NCI-H1105 (cell line): ENCODE results near the gene CHKA.

ENCODE experiments used
- DNase-seq: peaks from one replicate; lab custom pipeline; 2025; lab: John Stamatoyannopoulos, UW

CHKA gene

DNA sequence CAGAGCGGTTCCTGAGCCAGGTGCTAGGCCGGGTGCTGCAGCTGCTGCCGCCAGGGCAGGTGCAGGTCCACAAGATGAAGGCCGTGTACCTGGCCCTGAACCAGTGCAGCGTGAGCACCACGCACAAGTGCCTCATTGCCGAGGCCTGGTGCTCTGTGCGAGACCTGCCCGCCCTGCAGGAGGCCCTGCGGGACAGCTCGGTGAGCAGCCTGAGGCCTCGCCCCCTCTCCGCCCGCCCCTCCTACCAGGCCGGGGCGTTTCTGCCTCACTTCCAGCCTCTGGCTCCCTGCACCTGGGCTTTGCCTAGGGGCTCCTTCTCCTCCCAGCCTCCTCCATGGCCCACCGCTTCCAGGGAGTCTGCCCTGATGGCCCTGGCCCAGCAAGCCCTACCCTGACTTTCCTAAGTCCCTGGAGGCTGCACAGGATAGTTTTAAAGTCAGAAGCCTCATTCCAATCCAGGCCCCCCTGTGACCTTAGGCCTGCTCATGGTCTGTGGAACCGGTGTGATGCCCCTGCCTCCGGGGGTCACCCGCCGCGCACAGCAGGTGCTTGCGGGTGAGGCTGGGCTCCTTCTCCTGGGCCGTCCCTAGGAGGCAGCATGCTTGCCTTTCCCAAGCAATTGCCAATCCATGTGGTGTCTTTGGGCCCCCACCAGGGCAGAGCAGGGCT, 76.9 kb downstream of the CHKA start:
- DNase-seq = no peak

DNA sequence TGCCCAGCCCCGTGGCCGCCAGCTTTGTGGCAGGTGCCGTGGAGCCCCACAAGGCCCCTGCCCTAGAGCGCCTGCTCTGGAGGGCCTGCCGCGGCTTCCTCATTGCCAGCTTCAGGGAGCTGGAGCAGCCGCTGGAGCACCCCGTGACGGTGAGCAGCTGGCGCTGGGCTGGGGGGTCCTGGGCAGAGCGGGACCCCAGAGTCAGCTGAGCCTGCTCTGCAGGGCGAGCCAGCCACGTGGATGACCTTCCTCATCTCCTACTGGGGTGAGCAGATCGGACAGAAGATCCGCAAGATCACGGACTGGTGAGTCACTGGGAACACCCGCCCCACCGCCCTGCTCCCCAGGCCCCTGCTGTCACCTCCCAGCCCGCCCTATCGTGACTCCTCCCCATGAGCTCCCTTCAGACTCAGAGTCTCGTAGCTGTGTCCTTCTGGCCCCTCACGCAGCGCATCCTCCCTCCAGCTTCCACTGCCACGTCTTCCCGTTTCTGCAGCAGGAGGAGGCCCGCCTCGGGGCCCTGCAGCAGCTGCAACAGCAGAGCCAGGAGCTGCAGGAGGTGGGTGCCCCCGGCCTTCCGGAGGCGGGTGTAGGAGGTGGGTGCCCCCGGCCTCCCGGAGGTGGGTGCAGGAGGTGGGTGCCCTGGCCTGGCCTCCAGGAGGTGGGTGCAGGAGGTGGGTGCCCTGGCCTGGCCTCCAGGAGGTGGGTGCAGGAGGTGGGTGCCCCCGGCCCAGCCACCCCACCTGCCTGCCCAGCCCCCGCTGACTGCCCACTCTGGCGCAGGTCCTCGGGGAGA, 77.6 kb downstream of the CHKA start:
- no peak for DNase-seq

DNA sequence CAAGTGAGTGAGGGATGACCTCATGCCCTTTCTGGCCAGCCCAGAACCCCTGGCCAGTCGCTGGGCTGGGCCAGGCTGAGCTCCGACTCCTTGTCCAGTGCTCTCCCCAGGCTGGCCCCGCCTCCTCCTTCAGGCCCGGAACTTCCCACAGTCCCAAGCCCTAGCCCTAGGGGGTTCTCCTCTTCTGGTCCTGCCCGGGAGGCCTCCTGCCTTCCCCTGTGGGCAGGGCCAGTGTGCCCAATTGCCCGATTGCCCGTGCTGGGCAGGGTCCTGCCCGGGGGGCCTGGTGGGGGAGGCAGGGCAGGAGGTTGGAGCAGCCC, 78.2 kb downstream of the CHKA start:
- DNase-seq = no peak

DNA sequence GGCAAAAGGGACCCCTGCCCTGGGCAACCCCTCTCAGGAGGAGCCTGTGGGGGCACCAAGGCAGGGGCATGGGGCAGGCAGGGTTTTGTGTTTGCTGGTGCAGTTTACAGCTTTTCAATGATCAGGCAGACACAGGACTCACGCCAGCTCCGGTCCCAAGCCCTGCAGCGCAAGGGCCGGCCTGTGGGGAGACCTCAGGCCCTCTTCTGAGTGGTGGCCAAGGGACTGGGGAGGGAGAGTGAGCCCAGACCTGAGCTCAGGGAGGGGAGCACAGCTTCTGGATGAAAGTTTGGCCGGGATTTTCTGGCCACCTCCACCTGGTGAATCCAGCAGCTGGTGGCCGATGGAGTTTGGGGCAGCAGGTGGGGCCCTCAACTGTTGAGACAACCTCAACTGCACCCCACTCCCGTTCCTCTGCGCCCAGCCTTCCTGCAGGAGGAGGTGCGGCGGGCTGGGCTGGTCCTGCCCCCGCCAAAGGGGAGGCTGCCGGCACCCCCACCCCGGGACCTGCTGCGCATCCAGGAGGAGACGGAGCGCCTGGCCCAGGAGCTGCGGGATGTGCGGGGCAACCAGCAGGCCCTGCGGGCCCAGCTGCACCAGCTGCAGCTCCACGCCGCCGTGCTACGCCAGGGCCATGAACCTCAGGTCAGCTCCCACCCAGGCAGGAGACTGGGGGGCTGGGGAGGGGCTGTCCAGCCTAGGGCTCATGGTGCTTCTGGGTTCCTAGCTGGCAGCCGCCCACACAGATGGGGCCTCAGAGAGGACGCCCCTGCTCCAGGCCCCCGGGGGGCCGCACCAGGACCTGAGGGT, 78.8 kb downstream of the CHKA start:
- no peak for DNase-seq

DNA sequence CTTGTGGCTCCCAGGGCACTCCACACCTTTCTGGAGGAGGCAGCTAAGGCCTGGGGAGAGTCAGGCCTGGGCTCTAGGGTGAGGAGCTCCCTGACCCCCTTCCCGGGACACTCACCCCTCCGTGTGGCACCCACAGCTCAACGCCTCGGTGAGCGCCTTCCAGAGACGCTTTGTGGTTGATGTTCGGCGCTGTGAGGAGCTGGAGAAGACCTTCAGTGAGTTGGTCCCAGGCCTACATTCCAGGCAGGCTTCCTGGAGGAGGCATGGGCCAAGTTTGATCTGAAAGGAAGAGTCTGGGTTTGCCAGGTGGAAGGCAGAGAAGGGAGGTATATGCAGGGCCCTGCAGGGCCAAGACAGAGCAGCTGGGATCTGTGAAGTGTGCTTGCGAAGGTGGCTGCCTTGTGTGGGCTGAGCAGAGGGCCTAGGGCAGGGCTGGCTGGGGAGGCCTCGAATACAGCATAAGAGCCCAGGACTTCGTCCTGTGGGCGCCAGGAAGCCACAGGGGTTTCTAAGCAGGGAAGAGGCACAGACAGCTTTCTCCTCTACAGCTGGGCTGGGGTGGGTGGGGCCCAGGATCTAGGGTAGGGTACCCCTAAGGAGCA, 79.5 kb downstream of the CHKA start:
- no peak for DNase-seq

DNA sequence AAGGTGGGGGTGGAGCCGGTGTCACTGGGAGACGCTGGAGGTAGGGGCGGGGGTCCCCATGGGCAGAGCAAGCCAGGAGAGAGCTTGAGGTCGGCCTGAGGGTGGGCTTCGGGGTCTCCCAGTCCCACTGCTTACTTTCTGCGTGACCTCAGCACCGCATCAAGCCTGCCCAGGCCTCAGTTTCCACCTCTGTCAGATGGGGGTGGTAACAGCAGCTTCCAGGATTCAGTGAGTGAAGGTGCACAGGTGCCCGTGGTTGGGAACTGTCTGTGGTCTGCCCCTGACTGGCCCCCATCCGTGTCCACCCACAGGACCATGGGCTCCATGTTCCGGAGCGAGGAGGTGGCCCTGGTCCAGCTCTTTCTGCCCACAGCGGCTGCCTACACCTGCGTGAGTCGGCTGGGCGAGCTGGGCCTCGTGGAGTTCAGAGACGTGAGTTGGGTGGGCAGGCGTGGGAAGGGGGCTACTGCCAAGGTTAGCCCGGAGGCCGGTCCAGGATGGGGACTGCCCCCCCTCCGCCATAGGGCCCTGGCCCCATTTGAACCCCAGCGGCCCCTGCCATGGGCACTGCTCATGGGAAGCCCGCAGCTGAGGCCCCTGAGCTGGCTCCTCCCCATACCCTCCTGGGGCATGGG, 80.1 kb downstream of the CHKA start:
- no peak for DNase-seq

DNA sequence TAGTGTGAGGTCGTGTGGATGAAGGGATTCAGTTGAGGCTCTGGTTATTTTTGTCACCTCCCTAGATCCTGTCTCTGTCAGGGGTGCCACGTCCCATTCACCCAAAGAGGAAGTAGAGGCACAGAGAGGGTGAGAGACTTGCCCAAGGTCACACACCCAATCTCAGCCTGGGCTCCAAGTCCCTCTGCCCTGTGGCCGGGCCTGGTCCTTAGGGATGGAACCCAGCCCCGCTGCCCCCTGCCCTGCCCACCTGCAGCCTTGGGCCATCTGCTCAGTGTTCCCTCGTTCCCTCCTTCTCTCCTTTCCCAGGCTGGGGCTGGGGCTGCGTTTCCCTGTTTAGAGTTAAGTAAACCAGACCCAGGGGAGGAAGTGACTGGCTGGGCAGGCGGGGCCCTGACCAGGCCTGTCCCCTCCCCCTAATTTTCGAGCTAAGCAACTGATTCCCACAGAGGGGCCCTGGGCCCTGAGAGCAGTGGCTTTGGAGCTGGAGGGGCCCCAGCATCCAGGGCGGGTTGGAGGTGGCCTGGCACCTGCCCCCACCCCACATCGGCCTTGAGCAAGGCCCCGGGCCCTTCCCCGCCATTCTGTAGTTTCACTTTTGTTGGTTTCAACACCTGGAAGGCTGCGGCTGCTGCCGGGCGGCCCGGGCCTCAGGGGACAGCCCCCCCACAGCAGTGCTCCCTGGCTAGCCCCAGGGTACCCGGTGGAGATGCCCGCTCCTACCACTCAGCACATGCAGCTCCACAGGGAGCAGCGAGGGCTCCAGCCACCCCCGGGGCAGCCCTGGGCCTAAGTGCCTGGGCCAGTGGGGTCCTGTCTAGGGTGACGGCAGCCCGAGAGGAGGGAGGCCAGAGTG, 80.9 kb downstream of the CHKA start:
- DNase-seq = no peak

DNA sequence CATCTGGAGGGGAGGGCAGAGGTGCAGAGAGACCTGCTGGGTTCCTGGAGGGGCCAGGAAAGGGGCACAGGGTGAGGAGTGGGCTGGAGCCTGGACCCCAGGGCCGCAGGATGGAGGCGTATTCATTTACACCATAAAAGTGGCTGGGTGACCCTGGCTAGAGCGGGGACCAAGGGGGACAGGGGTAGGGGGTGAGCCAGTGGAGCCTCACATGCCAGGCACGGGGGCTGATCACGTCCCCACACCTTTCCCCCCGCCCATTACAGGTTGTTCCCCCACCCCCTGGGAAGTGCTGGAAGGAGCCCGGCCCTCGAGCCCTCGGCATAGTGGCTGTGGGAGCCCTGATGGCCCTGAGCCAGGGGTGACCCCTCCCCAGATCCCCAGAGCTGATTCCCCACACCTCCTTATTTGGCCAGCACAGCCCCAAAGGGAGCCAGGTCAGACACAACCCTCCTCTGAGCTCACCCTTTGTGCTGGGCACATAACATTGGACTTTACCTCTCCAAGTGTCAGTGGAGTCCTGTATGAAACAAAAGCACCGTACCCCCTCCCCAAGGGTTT, 81.6 kb downstream of the CHKA start:
- DNase-seq = no peak

DNA sequence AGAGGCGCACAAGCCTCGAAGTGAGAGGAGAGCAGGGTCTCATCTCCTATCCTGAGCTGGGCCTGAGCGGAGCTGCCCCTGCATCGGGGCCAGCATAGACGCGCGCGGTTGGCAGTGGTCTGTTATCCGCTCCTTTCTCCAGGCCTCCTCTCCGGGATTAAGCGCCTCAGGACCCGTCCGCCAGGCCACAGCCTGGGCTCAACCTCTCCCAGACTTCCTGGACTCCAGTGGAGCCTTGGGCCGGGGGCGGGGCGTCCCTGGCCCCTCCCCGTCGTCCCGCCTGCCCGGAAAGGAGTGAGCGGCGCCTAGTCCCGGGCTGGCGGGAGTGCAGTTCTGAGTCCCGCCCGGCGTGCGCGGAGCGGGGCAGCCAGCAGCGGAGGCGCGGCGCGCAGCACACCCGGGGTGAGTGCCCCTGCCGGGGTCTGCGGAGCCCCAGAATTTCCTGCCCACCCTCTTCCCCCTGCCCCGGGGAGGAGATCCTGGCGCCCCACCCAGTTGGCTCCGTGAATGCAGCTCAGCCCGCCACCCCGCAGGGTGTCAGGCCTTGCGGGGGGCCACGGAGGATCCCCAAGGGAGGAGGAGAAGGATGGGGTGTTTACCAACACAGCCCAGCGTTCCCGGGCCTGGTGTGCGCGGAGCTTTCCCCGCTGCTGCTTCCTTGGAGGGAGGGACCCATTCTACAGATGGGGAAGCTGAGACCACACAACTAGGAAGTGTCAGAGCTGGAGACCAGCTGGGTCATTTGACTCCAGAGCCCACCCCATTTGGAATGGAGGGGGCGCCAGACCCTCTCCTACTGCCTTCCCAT, 82.3 kb downstream of the CHKA start, which contains the start of gene TCIRG1:
Gene TCIRG1, plus strand, starts transcription at position 308 of the 808 bp plus-strand sequence. CDS start 2,247 bp downstream, outside the sequence.
- DNase-seq = no peak

DNA sequence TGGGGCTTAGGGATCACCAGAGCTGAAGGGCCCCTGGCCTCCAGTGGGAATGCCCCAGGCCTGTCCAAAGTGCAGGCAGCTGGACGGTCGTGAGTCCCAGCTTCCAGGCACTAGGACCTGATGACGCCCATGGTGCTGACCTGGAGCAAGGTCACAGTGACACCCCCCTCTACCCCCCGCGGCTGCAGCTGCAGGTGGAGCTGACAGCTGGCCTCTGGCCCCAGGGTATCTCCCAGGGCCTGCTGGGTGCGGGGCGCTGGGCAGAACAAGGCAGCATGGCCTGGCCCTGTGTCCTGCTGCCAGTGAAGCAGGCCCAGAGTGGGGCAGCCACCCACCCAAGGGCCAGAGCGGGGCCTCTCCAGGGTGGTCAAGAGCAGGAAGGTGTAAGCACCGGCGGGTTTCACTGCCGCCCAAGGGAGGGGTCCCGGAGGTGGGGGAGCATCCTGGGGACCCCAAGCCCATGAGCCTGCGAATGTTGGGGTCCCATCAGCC, 82.9 kb downstream of the CHKA start:
- no peak for DNase-seq

DNA sequence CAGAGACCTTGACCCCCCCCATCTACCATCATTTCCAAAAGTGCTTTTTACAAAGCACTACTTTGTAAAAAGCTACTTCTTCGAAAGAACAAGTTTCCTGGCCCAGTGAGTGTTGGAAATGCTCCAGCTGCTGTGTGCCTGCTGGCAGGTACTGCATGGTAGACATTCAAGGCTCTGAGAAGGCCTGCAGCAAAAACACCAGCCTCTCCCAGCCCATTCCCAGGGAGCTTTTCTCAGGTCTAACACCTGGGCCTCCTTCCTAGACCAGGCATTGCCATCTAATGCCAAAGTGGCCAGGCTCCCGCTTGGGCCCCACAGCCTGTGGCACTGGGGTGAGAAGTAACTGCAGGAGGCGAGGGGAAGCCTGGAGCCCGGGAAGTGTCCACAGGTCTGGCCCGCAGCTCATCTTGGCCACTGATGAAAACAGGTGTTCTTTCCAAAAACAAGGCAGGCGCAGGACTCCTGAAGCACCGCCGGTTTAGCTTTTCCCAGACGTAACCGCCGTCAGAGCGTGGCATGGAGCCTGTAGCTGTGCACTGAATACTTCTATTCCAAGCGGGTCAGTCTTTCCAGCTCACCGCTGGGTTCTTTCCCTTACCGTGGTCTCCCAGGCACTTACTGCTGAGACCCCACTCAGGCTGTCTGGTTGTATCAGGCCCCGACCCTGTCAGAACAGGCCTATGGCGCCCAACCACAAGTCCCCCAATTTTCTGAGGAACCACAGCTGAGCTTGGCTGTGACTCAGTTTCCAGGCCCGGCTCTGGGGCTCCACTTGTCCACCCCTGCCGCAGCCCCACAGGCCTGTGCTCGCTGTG, 83.6 kb downstream of the CHKA start:
- DNase-seq = no peak

DNA sequence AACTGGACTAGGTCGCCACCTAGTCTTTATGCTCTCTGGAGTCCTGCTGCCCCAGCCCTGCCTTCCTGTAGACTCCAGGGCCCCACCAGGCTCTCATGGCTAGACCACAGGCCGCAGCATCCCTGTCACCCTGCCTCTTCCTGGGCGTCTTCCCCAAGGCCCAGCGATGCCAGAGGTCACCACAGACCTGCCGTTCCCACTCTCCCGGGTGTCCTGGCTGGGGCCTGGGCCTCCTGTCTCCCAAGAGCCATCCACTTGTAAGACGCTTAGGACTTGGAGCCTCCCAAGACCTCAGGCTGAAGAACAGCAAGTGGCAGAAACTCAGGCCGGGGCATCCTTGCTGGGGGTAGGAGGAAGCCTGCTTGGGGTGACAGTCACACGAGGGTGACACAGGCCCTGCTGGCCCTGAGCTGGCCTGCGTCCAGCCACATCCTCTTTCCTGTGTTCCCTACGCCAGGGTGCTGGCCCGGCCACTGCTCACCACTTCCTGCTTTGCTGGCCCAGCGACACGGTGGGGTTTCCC, 84.4 kb downstream of the CHKA start:
- no peak for DNase-seq

DNA sequence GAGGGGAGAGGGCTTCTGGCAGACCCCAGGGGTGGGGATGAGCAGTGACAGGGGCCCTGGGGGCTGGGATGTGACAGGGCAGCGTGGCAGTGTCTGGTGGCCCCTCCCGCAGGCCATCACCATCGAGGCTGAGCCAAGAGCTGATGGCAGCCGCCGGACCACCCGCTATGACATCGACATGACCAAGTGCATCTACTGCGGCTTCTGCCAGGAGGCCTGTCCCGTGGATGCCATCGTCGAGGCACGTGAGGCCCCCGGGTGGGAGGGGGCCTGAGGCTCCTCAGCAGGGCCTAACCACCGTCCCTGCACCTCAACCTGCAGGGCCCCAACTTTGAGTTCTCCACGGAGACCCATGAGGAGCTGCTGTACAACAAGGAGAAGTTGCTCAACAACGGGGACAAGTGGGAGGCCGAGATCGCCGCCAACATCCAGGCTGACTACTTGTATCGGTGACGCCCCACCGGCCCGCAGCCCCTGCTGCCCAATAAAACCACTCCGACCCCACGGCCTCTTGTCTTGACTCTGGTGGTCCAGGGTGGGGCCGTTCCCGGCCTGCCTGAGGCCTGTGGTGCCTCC, 85.0 kb downstream of the CHKA start:
- DNase-seq = no peak

DNA sequence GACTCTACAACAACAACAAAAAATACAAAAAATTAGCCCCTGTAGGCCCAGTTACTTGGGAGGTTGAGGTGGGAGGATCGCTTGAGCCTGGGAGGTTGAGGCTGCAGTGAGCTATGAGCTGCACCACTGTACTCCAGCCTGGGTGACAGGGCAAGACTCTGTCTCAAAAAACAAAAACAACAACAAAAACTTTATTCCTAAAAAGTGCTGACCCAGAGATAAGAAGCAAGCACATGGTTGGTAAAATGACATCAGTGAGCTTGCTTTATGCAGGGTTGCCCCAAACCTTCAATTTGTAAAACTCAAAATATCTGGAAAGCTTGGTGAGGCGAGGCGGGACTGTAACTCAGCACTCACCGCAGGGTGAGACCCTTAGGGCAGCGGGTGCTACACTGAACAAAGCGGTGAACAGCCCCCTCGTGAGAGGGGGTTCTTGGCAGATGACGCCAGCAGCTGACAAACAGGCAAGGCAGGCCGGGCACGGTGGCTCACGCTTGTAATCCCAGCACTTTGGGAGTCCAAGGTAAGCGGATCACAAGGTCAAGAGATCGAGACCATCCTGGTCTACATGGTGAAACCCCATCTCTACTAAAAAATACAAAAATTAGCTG, 85.8 kb downstream of the CHKA start:
- no peak for DNase-seq

DNA sequence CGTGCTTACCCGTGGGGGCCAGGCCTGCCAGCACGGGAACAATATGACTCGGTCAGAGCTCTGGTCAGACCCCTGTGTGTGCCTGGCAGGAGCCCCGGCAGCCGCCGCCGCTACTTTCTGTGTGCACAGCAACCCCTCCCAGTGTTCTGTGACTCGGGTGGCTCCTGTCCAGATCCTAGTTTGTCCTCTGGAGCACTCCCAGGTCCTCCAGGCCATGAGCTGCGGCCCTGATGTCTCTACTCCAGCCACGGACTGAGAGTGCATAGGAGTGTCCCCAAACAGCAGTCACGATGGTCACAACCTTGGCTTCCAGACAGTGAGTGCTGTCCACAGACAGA, 87.5 kb downstream of the CHKA start:
- no peak for DNase-seq

DNA sequence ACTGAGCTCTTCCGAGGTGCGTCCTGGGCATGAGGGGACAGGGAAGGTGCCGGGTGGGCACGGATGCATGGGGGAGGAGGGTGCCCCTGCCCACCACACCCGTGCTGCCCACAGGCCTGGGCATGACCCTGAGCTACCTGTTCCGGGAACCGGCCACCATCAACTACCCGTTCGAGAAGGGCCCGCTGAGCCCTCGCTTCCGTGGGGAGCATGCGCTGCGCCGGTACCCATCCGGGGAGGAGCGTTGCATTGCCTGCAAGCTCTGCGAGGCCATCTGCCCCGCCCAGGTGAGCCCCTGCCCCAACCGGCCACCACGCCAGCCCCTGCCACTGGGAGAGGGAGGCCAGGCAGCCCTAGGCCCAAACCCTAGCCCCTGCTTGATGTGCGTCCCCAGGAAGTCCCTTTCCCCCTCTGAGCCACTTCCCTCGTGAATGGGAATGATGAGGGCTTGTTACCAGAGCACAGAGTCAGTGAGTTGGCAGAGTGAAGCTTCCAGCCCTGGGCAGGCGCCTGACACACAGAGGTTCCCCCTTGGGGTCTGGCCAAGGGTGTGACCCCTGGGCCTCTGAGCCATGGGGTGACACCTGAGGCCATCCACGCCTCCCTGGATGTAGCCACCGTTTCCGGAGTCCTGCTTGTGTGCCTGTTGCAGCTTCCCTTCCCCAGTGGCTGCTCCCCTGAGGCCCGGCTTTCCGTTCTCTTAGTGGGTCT, 88.0 kb downstream of the CHKA start:
- DNase-seq = no peak

DNA sequence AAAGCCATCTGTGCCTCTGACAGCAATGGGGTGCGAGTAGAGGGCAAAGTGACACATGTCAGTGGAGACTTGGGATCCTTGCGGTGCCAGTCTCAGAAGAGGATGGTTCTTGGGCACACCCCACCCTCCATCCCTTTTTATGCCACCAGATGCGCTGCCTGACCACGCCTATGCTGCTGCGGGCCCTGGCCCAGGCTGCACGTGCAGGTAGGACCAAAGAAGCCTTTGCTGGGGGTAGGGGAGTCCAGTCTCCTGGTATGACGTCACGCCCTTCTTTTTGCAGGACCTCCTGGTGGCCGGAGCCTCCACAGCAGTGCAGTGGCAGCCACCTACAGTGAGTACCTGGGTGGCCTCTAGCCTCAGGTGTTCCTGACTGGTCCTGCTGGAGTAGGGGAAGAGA, 89.2 kb downstream of the CHKA start:
- DNase-seq = no peak
